Ovary (tissue), 9 donors: Measurements from ENCODE around the gene AFF3. TPM values are rescaled to one million over a fixed set of nuclear protein-coding genes. Genes with fewer than 3 reads are reported as not detected.

Experiments used
- DNase-seq, 5 donors: peaks; one replicate each; pipeline ENCODE4 v3.0.0-alpha.2; 2019 to 2020
- H3K27ac ChIP-seq, 2 donors: fragments of 200-600 bp; one replicate each; pipeline versions ENCODE4 v1.5.1 to v1.8.0; 2019 to 2022
- H3K27me3 ChIP-seq: fragments of 200-600 bp; one replicate; pipeline ENCODE4 v1.8.0; 2022
- H3K36me3 ChIP-seq: fragments of 200-600 bp; sonication (generic); one replicate; pipeline ENCODE4 v1.5.1; 2019
- H3K4me1 ChIP-seq: one replicate; pipeline ENCODE4 v1.8.1; 2013; ENCODE audit warnings: mild to moderate bottlenecking, moderate library complexity; ENCODE audit not compliant: insufficient read depth
- H3K4me3 ChIP-seq: fragments of 200-600 bp; sonication (generic); one replicate; pipeline ENCODE4 v1.5.1; 2017
- H3K9me3 ChIP-seq, 2 donors: fragments of 200-600 bp in 1 of 2; sonication (generic) in 1 of 2; one replicate each; pipeline versions ENCODE4 v1.5.1 to v1.8.1; 2013 to 2019; ENCODE audit warnings: mild to moderate bottlenecking in 1 of 2, moderate library complexity in 1 of 2
- CTCF ChIP-seq, 3 donors: fragments of 450-650 bp in 2 of 3; fragments of 200-600 bp in 1 of 3; IDR thresholded peaks; one replicate each; pipeline versions ENCODE4 v1.5.1 to v1.8.0; 2016 to 2022; ENCODE audit warnings: antibody characterized with exemption in 3 of 3, mild to moderate bottlenecking in 1 of 3
- EP300 ChIP-seq: sonication (generic); formaldehyde crosslinking; IDR thresholded peaks from one replicate; pipeline ENCODE4 v1.6.1; 2017; ENCODE audit warnings: antibody characterized with exemption
- POLR2A ChIP-seq: fragments of 450-650 bp; IDR thresholded peaks from one replicate; pipeline ENCODE4 v1.6.1; 2017; ENCODE audit warnings: antibody characterized with exemption, mild to moderate bottlenecking, moderate library complexity
- WGBS, 3 donors: extraction: QIAGEN DNeasy Blood & Tissue Kit in 1 of 3; methylation state at CpG; one replicate each; pipeline versions ENCODE4 v1.1.5 to v1.1.7; 2013 to 2017; 5-methylcytosine and 5-hydroxymethylcytosine counted together
- intact Hi-C, 4 donors: fragments of 100-400 bp; cut with DNase I; formaldehyde crosslinking; loops; one replicate each; pipeline versions ENCODE4 v1.11.0 to v1.15.1; 2022 to 2023
- polyA plus RNA-seq, 2 donors: library from polyadenylated mRNA; stranded (reverse); fragments of 200-250 nt in 1 of 2; fragments of 350-450 nt in 1 of 2; fragmentation: Illumina TruSeq in 1 of 2; extraction: RNeasy Lipid Tissue Mini Kit (QIAGEN cat#74804) in 1 of 2; gene quantifications; one replicate each; pipeline ENCODE4 v1.2.3, GENCODE V29; 2013 to 2014
- total RNA-seq, 7 donors: library from RNA; depleted of rRNA in 2 of 7; stranded (reverse); fragments of >200 nt in 2 of 7; fragmentation: NEBNext Ultra II Directional in 3 of 7; extraction: Animal tissue kit (Norgen Biotek cat#: 25700) in 3 of 7; gene quantifications; one replicate each; pipeline versions ENCODE4 v1.1.0 to v1.2.4, GENCODE V29; 2016 to 2023
- donor health status: DM: no; HTN: no; CAD: no; lungs with moderate emphysema.
- donor health status: DM: no; HTN: no; CAD: no.
- donor health status: Bipolar disorder and iron deficiency.
- donor health status: DM: yes; HTN: yes; CAD: no.
- donor health status: DM: no; HTN: no; CAD: no.
- donor health status: DM: yes; HTN: yes; CAD: no.

Gene AFF3
- total and polyA plus RNA-seq, 9 donors = 5.9 to 40.8 (median 25.7) TPM

GRCh38 chr2:100148883-100149282 is 6.5 kb upstream of the AFF3 start:
- TF ChIP-seq POLR2A (no peak), CTCF (IDR thresholded peaks at IDR 0.05) (no peak), EP300 (no peak)
- Histone ChIP-seq H3K9me3 (no peaks in the 10 kb centered on the region), H3K36me3 (no peaks in the 10 kb centered on the region), H3K4me1 (no peaks in the 10 kb centered on the region), H3K27me3 (no peaks in the 10 kb centered on the region), H3K4me3 (no peak overlapping the region), H3K27ac (no peak overlapping the region)
- intact Hi-C loops = no loop called here
- no peak for DNase-seq
- 82 to 87% (median 86%) methylated on average over 4 of the region's 4 CpGs for WGBS, 3 donors

DNA sequence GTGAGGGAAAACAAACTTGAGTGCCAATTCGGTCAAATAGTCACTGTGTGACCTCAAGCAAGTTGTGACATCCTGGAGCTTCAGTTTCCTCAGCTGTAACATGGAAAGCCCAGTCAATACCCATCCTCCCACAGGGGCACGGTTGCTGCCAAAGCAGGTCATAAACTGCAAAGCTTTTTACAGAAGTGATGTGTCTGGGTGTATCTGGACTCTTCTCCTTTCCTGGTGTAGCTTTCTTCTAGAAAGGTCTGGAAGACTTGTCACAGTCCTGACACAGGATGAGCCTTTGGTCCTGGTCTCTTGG is 4.2 kb upstream of the AFF3 start:
- H3K27ac ChIP-seq = no peak overlapping the region
- DNase-seq = no peak
- intact Hi-C loops = no loop called here
- no peak overlapping the region for H3K4me3 ChIP-seq
- 84 to 91% (median 87%) methylated on average over 2 of the region's 2 CpGs for WGBS, 3 donors
- no peak for TF ChIP-seq EP300
- TF ChIP-seq POLR2A = no peak
- TF ChIP-seq CTCF (IDR thresholded peaks at IDR 0.05) = no peak
- no peaks in the 10 kb centered on the region for H3K4me1 ChIP-seq
- H3K36me3 ChIP-seq = no peaks in the 10 kb centered on the region
- H3K9me3 ChIP-seq = no peaks in the 10 kb centered on the region
- H3K27me3 ChIP-seq = no peaks in the 10 kb centered on the region

- intact Hi-C loops = no loop called here
- H3K4me3 ChIP-seq = no peak overlapping the region
- H3K9me3 ChIP-seq = no peaks in the 10 kb centered on the region
- H3K27me3 ChIP-seq = no peaks in the 10 kb centered on the region
- WGBS, 3 donors = 88 to 93% (median 92%) methylated on average over 11 of the region's 11 CpGs
- no peaks in the 10 kb centered on the region for H3K36me3 ChIP-seq
- TF ChIP-seq POLR2A (no peak), CTCF (IDR thresholded peaks at IDR 0.05) (no peak), EP300 (no peak)
- H3K27ac ChIP-seq = no peak overlapping the region
- no peak for DNase-seq
- no peaks in the 10 kb centered on the region for H3K4me1 ChIP-seq
Observed at GRCh38 chr2:100145893-100146656, 3.7 kb upstream of the AFF3 start.

- Histone ChIP-seq H3K4me3 (no peak overlapping the region), H3K27me3 (no peaks in the 10 kb centered on the region), H3K4me1 (no peaks in the 10 kb centered on the region), H3K36me3 (no peaks in the 10 kb centered on the region), H3K9me3 (no peaks in the 10 kb centered on the region), H3K27ac (no peak overlapping the region)
- DNase-seq = no peak
- intact Hi-C loops = no loop called here
- WGBS, 3 donors = 86 to 94% (median 93%) methylated on average over 6 of the region's 6 CpGs
- no peak for TF ChIP-seq CTCF (IDR thresholded peaks at IDR 0.05)
Observed at GRCh38 chr2:100143286-100143685, 896 bp upstream of the AFF3 start.
